Stimulated activated CD8-positive, alpha-beta memory T cell treated with anti-CD3 and anti-CD28 coated beads, Interleukin-15, amount 100 ng/mL, for 48 hours (primary cell): ENCODE measurements around the gene RFC2.
"Not testable (repeated sequence)": the region's sequence is repeated elsewhere in the genome, so short reads cannot be mapped to it uniquely, and the experiment has no call there.

ENCODE experiments used
- DNase-seq, 2 donors: peaks; one replicate each; pipeline ENCODE4 v3.0.0-alpha.2; 2020; ENCODE audit warnings: low read depth in 2 of 2

The RFC2 gene

GRCh38 chr7:74282748-74283459 is 28.7 kb upstream of the RFC2 start:
- DNase-seq = no peak

- no peak for DNase-seq
These were observed 26.8 kb upstream of the RFC2 start for GRCh38 chr7:74280985-74281384.

- DNase-seq = no peak
These were observed 23.4 kb upstream of the RFC2 start for GRCh38 chr7:74277636-74278035.

GRCh38 chr7:74275401-74275881 is 21.2 kb upstream of the RFC2 start:
- DNase-seq = no peak

- DNase-seq = peak in 1 of 2 donors; percentile 28
These were observed 18.3 kb upstream of the RFC2 start for GRCh38 chr7:74272305-74273038.

GRCh38 chr7:74271742-74272141 is 17.5 kb upstream of the RFC2 start:
- DNase-seq = no peak

- no peak for DNase-seq
These were observed 15.6 kb upstream of the RFC2 start for GRCh38 chr7:74269757-74270277.

- DNase-seq = no peak
These were observed 13.8 kb upstream of the RFC2 start for GRCh38 chr7:74267756-74268565.

GRCh38 chr7:74266191-74266963 is 12.2 kb upstream of the RFC2 start:
- DNase-seq = no peak

GRCh38 chr7:74263399-74264120 is 9.4 kb upstream of the RFC2 start:
- no peak for DNase-seq

- DNase-seq = no peak
These were observed 8.6 kb upstream of the RFC2 start for GRCh38 chr7:74262639-74263398.

- DNase-seq = no peak
These were observed 4.4 kb upstream of the RFC2 start for GRCh38 chr7:74258639-74259038.

GRCh38 chr7:74256491-74257408 is 2.6 kb upstream of the RFC2 start:
- no peak for DNase-seq

GRCh38 chr7:74255461-74255860 is 1.3 kb upstream of the RFC2 start:
- not testable (repeated sequence) for DNase-seq

- no peak for DNase-seq
These were observed 720 bp upstream of the RFC2 start for GRCh38 chr7:74254858-74255379.

GRCh38 chr7:74253835-74254128 is 417 bp downstream of the RFC2 start:
- no peak for DNase-seq

GRCh38 chr7:74253331-74253730 is 868 bp downstream of the RFC2 start:
- DNase-seq = no peak

GRCh38 chr7:74252893-74253292 is 1.3 kb downstream of the RFC2 start:
- DNase-seq = no peak

- not testable (repeated sequence) for DNase-seq
These were observed 5.1 kb downstream of the RFC2 start for GRCh38 chr7:74249058-74249457.
